ENCODE results near the gene HEG1.

The HEG1 gene

DNA sequence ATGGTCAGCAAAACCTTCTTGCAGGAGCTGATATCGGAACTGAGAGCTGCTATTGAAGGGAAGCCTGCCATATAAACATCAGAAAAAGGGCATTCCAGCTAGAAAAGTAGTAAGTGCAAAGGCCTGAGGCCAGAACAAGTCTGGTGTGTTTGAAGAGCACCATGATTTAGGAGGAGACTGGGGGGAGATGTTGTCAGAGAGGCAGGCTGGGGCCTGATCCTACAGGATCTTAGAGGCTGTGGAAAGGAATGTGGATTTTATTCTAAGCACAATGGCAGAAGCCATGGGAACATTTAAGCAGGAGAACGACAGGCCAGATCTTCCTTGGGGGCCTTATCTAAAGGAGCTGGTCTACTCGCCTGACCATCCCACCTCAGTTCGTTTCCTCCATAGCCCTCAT is 116.1 kb downstream of the HEG1 start:
- no peak for DNase-seq

GRCh38 chr3:124938896-124939295 is 116.9 kb downstream of the HEG1 start:
- no peak for DNase-seq

DNA sequence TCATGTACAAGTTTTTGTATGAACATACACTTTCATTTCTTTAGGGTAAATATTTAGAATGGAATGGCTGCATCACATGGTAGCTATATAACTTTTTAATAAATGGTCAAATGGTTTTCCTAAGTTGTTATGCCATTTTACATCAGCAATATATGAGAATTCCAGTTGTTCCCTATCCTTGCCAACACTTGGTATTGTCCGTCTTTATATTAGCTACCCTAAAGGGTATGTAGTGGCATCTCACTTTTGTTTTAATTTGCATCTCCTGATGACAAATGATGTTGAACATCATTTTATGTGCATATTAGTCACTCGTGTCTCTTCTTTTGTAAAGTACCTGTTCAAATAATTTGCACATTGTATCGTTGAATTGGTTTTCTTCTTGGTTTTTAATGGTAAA is 118.7 kb downstream of the HEG1 start:
- DNase-seq: no peak

GRCh38 chr3:124935794-124936542 is 119.8 kb downstream of the HEG1 start:
- DNase-seq: no peak

DNA sequence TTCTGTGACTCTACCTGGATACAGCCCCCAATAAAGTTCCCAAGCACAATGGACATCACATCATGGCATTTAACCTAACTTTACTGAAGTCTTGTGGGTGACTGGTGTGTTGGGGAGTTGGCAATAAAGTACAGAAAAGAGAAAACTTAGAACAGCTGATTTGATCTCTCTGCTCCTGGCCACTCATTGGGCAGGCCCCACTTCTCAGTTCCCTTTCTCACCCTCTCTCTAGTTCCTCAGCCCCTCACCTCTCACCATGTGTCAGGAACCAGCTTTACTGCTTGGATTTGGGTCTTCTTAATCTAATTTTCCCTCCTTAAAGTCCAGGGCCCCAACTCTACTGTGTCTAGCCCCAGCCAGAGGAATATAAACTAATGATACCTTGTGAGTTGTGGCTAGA is 120.5 kb downstream of the HEG1 start:
- no peak for DNase-seq

DNA sequence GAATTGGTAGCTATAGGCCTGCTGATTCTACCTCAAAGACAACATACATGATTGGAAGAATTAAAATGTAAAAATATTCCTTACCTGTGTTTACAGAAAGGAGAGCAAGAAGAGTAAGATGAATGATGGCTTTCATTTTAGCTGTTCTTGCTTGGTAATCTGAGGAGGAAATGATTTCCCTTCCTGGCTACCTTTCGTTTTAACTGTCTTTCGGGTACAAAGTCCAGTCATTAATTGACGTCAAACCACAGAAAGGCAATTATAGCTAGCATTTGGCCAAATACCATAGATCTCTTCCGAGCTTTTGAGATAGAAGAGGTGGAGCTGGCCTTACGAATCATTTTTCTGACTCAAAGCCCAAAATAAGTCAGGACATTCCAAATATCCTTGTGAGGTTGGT is 121.2 kb downstream of the HEG1 start, which contains the start of gene MUC13:
Gene MUC13 (minus strand): TSS at position 175 of the 400 bp plus-strand sequence. CDS start 39 bp downstream, at position 136.
- DNase-seq: no peak

DNA sequence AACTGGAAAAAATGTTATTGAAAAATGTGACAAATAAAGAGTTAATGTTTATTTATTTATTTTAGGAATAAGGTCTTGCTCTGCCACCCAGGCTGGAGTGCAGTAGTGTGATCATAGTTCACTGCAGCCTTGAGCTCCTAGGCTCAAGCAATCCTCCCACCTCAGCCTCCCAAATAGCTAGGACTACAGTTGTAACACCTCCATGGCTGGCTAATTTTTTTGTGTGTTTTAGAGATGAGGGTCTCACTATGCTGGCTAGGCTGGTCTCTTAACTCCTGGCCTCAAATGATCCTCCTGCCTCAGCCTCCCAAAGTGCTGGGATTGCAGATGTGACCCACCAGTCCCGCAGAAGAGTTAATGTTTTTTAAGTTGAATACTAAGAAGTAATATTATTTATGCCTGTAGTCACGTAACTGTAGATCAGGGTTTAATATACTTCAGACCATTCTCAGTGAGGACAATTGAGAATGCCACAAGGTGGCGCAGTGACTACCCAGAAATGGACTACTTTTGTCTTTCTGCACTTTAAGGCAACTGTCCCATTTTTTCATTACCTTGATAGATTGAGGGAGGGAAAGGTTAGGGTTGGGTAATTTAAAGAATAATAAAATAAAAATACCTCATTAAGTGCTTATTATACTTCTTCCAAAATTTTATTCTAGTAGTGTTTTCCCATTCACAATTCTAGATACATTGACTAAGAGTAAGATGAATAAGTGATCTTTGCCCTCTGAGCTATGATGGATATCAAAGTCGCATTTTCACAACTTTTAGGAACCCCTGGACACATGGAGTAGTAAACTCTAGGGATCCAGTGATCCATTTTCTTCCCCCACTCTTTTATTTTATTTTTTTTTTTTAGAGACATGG is 127.2 kb downstream of the HEG1 start:
- peak; percentile 41 for DNase-seq

DNA sequence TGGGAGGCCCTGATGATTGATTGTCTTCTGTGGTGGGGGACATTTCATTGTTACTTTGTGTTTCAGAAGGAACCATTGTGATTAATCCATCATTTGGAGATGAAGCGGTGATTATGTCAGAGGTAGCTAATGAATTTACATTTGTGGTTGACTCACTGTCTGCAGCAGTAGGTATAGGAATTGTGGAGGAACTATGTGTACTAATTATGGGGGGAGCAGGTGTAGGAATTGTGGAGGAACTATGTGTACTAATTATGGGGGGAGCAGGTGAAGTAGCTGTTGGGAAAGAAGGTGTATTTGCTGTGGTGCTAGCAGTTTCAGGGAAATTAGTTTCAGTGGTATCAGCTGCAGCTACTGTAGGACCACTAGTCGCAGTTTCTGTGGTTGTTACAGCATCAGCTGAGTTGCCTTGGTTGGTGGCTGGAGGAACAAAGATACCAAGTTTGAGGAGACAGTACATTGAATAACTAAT is 128.2 kb downstream of the HEG1 start:
- no peak for DNase-seq

DNA sequence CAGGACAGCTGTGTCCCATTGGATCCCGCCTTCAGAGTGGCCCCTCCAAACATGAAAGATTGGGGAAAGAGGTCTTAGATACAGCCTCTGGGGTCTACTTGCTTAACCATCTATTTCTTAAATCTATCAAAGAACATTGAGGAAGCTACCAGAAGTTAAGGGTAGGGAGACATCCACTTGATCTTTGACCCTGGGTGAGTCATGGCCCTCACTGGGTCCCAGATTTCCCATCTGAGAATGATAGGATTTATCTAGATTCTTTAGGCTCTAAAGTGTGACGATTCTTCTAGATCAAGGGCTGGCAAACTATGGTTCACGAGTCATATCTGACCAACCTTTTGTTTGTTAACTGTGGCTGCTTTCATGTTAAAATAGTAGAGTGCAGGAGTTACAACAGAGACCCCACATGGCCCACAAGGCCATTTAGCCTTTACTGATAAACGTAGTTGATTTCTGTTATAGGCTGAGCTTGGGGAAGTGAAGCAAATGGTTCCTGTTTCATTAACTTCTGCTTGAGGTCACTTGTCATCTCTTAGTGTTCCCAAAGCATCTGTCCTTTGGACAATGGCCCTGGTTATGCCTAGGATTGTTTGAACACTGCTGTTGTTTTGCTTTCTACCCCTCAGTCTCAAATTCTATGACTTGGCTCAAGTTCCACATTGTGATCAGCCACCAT is 129.2 kb downstream of the HEG1 start:
- DNase-seq: no peak

GRCh38 chr3:124924741-124925140 is 131.1 kb downstream of the HEG1 start:
- DNase-seq: no peak

GRCh38 chr3:124923833-124924232 is 132.0 kb downstream of the HEG1 start:
- no peak for DNase-seq

GRCh38 chr3:124920718-124921117 is 135.1 kb downstream of the HEG1 start:
- no peak for DNase-seq

GRCh38 chr3:124919756-124920155 is 136.0 kb downstream of the HEG1 start:
- DNase-seq: no peak

DNA sequence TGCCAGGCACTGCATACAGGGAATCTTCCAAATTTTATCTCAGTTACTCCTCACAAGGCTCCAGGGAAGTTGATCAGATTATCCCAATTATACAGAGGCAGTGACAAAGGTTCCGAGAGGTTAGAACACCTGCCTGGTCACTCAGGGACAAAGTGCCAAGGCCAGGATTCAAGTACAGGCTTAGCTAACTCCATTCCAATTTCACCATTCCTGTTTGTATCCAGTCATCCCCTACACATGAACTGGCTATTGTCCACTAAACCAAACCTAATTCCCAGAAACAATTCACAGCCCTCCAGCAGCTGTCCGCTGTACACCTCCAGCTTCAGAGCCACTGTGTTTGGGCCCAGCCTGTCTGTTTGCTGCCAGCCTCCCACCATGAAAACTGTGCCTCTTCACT is 137.3 kb downstream of the HEG1 start:
- no peak for DNase-seq

GRCh38 chr3:124916837-124917409 is 138.9 kb downstream of the HEG1 start:
- DNase-seq: no peak
